ENCODE measurements around the gene ALG3.
A peak's percentile ranks its signal among the peaks of the same experiment; 100 is the strongest.

ALG3 gene

DNA sequence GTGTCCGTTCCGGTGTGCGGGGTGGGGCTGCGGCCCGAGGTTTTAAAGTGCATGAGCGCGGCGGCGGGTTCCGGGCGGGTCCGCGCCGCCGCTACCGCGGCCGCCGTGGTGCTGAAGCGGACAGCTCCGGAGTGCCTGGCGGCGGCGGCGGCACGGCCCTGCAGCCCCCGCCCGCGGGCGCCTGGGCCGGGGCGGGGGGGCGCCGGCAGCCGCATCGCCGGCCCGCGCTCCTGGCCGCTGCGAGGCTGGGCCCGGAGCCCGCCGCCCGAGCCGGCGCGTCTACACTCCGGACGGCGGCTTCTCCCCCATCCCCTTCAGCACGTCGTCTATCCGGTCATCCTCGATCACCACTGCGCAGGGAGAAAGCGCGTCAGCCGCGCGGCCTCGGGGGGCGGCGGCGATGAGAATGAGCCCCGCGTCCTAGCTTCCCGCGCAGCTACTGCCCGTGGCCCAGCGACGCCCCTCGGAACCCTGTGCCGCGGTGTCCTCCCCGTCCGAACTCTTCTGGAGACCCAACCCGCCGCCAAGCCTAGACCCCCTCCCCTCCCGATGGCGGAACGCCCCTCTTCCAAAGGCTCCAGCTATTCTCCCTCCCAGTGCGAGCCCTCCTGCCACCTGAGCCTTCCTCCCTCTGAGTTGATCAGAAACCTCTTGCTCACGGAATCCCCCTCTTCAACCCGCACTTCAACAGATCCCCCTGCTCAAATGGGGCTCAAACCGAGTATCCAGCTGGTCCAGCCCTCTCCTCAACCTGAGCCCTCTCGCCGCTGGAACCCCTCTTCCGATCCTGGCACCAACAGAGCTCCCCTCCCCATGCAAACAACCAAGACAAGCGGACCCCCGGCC is 11.3 kb upstream of the ALG3 start:
- DNase-seq, result peak; percentile 63

DNA sequence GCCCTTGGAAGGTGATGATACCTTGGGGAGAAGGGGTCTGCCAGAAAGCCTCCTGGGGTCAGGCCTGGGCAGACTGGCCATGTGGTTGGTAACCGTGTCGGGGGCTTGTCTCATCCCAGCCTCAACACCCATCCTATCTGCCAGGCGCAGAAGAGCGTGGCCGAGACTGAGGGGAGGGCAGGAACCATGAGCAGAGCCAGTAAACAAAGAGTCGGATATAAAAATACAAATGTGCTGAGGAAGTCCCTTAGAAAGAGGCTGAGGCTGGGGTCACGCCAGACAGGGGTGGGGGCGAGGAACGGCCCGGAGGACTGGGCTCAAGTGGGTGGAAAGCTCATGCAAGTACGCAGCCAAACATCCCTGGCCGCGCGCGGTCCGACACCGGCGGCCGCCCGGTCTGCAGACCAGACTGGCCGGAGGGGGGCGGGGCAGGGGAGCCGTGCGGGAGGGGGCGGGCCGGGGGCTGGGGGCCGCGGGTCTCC is 10.7 kb upstream of the ALG3 start:
- no peak for DNase-seq

DNA sequence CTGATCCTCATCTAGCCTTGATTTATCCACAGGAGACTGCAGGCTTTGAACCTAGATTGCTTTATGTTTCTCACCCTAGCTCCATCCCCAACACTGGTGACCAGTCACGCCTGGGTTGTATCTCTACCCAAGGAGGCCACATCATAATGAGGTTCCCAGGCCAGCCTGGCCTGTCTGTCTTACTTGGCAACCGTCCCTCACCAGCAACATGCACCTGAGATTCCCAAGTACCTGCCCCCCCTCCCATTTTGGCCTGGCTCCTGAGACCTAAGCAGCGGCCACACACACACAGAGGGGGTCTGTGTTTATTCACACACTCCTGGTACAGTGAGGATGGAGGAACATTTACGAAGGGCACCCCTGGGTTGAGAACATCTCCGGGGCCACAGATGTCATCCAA is 10.2 kb upstream of the ALG3 start:
- no peak for DNase-seq

DNA sequence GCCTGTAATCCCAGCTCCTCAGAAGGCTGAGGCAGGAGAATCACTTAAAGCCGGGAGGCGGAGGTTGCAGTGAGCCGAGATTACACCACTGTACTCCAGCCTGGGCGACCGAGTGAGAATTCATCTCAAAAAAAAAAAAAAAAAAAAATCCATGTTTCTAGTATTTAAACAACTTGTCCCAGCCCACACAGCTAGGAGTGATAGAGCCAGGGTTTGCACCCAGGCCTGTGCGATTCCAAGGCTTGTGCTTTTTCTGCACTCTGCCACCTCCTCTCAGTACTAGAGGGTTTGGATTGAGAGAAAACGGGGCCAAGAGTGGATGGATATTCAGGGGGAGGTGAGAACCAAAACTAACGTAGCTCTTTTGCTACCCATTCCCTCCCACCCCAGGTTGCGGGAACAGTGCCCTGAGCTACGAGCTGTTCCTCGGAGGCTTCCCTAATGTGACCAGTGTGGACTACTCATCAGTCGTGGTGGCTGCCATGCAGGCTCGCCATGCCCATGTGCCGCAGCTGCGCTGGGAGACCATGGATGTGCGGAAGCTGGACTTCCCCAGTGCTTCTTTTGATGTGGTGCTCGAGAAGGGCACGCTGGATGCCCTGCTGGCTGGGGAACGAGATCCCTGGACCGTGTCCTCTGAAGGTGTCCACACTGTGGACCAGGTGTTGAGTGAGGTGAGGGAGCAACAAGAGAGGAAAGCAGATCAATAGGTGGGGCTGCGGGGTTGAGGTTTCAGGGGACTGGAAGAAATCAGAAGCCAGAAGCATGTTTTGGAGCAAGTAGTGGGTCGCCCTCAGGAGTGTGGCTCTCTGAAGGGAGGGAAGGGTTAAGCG is 8.5 kb upstream of the ALG3 start:
- no peak for DNase-seq

DNA sequence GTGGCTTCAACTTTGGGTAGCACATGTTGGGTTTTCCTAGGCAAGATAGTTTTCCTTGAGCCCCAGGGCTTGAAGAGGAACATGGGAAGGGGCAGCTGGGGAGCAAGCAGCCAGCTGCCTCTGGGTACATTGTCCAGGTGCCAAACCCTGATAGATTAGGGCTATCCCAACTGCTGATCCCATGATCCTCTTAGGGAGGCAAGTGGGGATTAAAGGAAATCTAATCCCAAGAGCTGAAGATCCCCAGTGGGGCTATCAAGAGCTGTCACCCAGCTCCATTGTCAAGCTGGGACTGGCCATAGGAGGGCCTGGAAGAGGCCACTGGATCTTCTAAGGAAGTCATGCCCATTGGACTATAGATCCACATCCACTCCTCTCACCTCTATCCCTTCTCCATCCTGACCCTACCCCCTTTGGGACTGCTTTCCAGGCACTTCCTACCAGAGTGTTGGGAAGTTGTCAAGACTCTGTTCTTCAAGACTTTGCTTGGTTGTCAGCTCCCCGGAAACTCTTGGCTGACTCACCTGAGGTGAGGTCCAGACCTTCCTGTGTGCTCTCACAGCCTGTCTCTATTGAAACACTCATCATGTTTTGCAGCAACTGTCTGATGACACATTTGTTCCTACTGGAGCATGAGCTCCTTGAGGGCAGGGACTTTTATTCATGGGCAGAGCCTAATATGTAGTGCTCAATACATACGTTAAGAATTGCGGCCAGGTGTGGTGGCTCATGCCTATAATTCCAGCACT is 6.7 kb upstream of the ALG3 start:
- no peak for DNase-seq

DNA sequence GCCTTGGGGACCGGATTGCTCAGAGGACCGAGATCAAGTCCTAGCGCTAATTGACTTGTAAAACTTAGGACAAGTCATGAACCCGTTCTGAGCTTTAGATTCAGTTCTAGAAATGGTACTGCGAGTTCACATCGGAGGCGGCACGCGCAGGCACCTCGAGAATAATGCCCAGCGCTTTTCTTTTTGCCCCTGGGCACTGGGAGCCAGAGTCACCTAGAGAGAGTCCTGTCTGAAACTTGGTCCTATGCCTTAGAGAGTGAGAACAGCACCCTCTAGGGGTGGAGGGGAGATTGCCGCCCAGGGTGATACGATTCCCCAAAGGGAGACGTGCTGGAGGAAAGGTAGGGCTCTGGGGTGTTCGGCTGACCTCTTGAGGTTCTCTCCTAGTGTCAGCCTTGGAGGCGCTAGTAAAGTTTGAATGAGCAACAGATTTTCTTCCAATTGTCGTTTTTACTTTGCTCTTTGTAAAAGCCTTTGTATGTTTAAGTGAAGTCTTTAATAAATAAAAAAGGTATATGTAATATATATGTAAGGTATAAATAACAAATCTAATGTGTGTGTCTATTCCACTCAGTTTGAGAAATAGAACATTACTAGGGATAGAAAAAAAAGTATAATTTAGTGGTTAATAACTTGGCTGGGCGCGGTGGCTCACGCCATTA is 1.5 kb upstream of the ALG3 start:
- DNase-seq, result peak; percentile 83

DNA sequence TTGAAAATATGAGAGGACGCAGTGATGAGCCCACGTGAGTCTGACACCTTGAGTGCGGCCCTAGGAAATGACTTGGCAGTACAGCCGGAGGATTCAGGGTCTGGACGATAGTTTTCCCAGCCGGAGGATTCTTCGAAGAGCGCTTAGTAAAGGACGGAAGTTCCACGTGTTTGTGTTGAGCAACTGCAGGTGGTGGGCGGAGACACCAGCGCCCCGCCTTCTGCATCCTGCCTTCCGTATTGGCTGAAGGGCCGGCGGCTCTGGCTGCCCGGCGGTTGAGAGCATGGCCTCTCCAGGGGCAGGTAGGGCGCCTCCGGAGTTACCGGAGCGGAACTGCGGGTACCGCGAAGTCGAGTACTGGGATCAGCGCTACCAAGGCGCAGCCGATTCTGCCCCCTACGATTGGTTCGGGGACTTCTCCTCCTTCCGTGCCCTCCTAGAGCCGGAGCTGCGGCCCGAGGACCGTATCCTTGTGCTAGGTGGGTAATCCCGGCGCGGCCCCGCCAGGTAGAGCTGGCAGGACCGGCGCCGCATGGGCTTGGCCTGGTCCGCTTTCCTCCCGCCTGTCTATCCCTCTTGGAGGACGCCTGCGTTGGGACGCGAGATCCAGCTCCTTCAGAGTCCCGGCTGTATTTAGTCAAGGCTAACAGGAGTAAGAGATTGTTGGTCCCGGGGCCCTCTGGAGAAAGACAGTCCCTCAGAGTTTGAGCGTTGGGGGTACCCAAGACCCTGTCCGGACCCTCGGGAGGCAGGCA is 827 bp upstream of the ALG3 start, which contains the start of gene EEF1AKMT4:
EEF1AKMT4 (plus strand) TSS at position 261 of the 755 bp plus-strand sequence; CDS start at position 284, 23 bp downstream.
- DNase-seq, result peak; percentile 93

DNA sequence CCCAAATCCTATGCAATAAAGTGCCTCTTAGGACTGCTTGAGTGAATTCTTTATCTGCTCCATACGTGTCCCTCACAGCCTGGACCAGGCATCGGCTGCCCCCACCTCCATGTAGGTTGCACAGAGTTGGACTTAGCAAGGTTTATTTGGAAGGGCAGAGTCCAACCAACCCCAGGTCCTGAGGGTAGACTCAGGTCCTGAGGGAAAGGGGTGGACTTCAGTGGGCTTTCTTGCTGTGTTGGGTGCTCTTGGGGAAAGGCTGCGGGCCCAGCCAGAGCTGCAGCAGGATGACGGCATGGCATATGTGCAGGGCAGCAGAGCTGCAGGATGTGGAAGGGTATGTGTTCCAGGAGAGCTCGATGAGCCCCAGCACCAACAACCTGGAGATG is 6.5 kb downstream of the ALG3 start:
- DNase-seq, result no peak

DNA sequence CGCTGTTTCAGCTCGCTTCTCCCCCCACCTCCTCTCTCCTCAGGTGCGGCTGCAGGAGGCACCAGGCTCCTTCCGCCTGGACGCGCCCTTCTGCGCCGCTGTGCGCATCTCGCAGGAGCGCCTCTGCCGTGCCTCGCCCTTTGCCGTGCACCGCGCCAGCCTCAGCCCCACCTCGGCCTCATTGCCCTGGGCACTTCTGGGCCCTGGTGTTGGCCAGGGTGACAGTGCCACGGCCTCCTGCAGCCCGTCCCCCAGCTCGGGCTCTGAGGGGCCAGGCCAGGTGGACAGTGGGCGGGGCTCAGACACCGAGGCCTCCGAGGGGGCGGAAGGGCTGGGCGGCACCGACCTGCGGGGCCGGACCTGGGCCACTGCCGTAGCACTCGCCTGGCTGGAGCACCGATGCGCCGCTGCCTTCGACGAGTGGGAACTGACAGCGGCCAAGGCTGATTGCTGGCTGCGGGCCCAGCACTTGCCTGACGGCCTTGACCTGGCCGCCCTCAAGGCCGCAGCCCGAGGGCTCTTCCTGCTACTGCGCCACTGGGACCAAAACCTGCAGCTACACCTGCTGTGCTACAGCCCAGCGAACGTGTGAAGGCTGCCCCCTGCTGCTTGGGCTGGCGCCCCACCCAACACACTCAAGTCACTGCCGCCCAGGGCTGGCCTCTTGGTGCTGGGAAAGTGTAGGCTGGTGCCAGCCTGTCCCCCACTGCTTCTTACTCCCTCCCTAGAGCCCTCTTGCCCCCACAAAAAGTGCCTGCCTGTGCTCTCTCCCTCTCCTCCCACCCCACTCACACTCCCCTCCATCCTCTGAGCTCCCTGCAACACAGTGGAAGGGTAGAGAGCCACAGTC is 7.1 kb downstream of the ALG3 start:
- DNase-seq, result no peak

DNA sequence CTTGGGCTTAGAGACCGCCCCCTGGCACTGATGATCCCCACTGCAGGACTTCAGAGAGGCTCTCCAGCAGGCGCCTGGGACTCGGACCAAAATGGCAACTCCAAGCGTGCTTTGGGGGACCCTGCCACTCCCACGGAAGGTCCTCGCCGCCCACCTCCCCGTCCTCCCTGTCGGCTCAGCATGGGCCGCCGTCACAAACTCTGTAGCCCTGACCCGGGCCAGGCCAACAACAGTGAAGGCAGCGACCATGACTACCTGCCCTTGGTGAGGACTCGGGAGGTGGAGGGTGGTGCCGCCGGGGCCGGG is 7.7 kb downstream of the ALG3 start:
- DNase-seq, result no peak

DNA sequence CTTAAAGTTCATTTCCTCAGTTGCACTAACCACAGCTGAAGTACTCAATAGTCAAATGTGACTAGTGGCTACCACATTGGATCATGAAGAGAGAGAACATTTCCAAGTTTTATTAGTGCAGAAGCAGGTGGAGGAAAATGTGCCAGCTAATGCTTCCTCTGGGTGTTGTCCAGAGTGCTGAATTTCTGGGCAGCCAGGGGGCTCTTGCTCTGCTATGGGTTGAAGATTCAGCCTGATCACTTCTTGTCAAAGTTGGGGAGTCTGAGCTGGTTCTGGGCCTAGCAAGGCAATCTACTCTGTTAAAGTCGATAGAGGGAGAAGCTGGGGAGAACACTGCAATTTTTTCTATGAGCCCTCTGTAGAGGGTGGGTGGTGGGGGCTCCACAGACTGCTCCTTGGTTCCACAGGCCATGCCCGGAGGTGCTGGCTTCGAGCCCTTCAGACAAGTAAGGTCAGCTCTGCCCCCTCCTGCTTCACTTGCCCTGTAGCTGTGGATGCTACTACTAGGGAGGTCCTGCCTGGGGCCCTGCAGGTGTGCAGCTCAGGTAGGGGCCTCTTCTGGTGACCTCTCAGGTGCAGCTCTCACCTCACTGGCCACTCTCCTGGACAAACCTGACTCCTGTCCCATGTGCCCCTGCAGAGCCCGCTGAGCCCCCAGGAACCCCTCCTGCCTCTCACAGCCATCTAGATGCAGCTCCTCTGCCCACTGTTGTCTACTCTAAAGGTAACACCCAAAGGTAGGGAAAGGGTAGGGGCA is 8.2 kb downstream of the ALG3 start:
- no peak for DNase-seq

DNA sequence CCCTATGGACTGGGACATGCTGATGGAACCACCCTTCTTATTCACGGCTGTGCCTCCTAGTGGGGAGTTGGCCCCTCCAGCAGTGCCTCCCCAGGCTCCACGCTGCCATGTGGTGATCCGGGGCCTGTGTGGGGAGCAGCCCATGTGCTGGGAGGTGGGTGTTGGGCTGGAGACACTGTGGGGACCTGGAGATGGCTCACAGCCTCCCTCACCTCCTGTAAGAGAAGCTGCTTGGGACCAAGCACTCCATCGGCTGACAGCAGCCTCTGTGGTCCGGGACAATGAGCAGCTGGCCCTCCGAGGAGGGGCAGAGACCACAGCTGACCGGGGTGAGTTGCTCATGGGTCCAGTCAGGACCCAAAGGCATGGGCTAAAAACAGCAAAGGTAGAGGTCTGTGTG is 9.1 kb downstream of the ALG3 start:
- no peak for DNase-seq

DNA sequence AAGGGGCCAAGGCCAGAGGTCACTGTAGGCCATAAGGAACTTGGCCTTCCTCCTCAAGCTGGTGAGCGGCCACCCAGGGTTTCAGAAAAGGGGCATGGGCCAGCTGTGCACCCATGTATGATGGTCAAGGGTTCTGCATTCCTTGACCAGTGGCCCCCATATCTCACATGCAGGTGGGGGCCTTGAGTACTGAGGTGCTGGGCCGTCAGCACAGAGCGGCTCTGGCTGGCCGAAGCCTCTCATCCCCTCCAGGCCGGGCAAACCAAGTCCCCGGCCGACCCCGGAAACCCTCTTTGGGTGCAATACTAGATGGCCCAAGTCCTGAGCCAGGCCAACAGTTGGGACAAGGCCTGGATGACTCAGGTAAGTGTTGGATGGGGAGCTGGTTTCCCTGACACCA is 9.5 kb downstream of the ALG3 start:
- no peak for DNase-seq

DNA sequence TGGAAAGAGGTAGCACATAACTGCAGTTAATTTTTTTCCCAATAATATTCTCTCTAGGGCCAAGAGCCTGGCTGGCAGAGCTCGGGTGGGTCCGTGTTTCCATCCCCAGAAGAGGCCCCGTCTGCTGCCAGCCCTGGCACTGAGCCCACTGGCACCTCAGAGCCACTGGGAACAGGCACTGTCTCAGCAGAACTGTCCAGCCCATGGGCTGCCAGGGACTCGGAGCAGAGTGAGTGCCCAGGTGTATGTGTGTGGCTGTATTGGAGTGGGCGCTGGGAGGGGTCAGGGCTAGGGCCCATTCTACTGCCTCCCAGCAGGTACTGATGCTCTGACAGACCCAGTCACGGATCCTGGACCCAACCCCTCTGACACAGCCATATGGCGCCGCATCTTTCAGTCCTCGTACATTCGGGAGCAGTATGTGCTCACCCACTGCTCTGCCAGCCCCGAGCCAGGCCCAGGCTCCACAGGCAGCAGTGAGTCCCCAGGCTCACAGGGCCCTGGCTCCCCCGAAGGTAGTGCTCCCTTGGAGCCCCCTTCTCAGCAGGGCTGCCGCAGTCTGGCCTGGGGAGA is 10.4 kb downstream of the ALG3 start:
- DNase-seq, result no peak

DNA sequence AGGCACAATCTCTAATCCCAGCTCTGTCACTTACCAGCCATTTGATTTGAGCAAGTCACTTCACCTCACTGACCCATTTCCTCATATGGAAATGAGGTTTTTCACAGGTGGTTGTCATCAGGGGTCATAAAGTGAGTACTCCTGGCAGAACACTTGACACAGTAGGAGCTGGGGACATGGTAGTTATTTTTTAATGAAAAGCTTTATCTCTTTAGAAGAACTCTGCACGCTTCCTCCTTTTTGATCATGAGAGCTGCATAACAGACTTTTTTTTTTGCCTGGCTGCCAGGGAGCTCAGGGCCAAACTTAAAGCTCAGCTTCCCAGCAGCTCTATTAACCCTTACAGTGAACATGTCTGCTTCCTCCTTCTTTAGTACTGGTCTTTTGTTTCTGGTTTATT is 11.0 kb downstream of the ALG3 start:
- DNase-seq, result no peak

DNA sequence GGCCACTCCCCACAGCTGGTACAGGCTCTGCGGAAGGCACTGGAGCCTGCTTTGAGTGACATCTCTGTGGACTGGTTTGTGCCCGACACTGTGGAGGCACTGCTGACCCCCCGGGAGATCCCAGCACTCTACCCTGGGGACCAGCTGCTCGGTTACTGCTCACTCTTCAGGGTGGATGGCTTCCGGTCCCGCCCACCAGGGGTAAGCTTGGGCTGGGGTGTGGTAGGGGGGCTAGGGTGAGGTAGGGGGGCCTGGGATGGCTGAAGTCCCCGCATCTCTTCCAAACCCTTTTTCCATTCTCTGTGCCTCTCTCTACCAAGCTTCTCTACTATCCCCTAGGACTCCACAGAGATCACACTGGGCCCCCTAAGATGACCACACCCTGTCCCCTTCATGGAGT is 11.6 kb downstream of the ALG3 start:
- no peak for DNase-seq

DNA sequence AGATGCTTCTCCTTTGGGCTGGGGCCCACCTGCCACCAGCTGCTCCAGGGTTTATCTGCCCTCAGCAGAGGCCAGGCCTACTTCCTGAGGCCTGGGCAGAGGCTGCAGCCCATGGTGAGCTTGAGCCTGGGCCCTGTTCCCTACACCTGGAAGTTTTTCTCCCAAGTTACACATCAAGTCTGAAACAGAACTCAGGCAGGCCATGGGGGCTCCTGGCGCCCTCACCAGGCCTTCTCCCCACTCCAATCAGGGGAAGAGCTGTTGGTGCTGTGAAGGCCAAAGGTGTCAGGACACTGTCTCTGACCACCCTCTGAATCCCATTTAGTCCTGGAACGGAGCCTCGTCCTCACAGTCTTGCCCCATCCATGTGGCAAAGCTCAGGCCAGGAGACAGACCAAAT is 12.1 kb downstream of the ALG3 start:
- DNase-seq, result no peak

DNA sequence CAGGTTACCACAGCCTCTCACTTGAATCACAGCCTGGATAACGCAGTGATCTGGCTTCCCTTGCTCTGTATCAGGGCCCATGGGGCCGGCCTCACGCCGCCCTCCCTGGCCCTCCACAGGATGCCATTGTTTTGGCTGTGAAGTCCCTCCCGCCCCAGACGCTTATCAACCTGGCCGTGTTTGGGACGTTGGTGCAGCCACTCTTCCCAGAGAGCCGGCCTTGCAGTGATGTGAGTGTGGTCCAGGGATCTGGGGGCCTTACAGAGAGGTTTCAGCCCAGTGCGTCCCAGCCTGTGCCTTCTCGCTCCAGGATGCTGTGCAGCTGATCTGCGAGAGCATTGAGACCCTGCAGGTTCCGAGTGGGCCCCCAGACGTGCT is 12.7 kb downstream of the ALG3 start:
- no peak for DNase-seq

DNA sequence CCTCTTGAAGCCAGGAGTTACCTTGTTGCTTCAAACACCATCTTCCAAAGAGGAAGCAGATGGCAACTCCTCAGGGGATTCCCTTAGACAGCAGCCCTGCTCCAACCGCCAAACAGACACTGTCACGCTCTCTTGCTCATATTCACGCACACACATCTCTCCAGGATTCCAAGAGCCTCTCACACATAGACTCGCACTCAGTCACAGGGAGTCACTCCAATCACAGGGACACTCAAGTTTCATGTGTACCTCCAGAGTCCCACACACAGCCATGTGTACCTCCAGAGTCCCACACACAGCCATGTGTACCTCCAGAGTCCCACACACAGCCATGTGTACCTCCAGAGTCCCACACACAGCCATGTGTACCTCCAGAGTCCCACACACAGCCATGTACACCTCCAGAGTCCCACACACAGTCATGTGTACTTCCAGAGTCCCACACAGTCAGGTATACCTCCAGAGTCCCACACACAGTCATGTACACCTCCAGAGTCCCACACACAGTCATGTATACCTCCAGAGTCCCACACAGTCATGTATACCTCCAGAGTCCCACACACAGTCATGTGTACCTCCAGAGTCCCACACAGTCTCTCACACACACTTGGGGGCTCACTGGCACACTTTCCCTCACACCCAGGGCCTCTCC is 13.3 kb downstream of the ALG3 start:
- no peak for DNase-seq

Data from retina (tissue), 1 donor.